Nephron (organoid): ENCODE results near the gene ULBP3.

Experiments used
- H3K27ac Mint-ChIP-seq, 3 experiments: 2 replicates each; pipeline ENCODE4 v1.8.0; 2020; ENCODE audit warnings: mixed read lengths in 3 of 3, mild to moderate bottlenecking in 2 of 3, moderate library complexity in 1 of 3
- H3K27me3 Mint-ChIP-seq: 2 replicates; pipeline ENCODE4 v1.8.0; 2021; ENCODE audit warnings: low read depth, mild to moderate bottlenecking, moderate library complexity, mixed read lengths
- H3K36me3 Mint-ChIP-seq: 2 replicates; pipeline ENCODE4 v1.8.0; 2020; ENCODE audit warnings: low read depth, mixed read lengths
- H3K4me1 Mint-ChIP-seq: 2 replicates; pipeline ENCODE4 v1.8.0; 2020; ENCODE audit warnings: mixed read lengths
- H3K4me3 Mint-ChIP-seq, 3 experiments: 2 replicates each; pipeline ENCODE4 v1.8.0; 2020; ENCODE audit warnings: mild to moderate bottlenecking in 3 of 3, mixed read lengths in 3 of 3, moderate library complexity in 2 of 3
- H3K9me3 Mint-ChIP-seq: 2 replicates; pipeline ENCODE4 v1.8.0; 2020; ENCODE audit warnings: mixed read lengths
- CTCF ChIP-seq, 3 experiments: fragments of 200-600 bp; sonication (generic); IDR thresholded peaks; one replicate each; pipeline ENCODE4 v1.5.0; 2021; ENCODE audit warnings: antibody characterized with exemption in 3 of 3; ENCODE audit not compliant: unreplicated experiment in 3 of 3

The ULBP3 gene

GRCh38 chr6:150029276-150029675 is 39.6 kb downstream of the ULBP3 start:
- Mint-ChIP-seq H3K36me3 (no peaks in the 10 kb centered on the region), H3K27ac (no peak overlapping the region), H3K27me3 (peaks cover 84% of the 10 kb centered on the region)

DNA sequence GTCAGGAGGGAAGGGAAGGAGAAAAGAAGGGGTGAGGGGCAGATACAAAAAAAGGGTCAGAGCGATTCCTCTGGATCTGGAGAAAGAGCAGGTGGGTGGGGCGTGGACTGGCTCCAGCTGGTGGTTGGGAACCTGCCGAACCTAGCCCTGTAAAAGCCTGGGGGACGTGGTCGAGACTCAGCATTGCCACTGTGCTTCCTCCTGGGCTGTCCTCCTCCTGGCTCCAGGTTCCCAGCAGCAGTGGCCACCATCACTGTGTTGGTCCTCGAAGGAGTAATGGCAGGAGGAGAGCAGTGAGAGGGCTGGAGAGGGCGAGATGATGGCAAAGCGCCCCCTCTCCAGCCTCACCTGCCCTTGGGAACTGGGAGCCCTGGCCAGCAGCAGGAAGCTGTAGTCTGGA is 40.1 kb downstream of the ULBP3 start:
- H3K9me3 Mint-ChIP-seq: peaks cover 5% of the 10 kb centered on the region
- TF ChIP-seq CTCF (IDR thresholded peaks at IDR 0.05; ENCODE audit: unreplicated experiment in 3 of 3): no peak
- H3K36me3 Mint-ChIP-seq: no peaks in the 10 kb centered on the region
- no peak overlapping the region for H3K4me3 Mint-ChIP-seq
- no peaks in the 10 kb centered on the region for H3K4me1 Mint-ChIP-seq
- no peak overlapping the region for H3K27ac Mint-ChIP-seq
- peaks cover 84% of the 10 kb centered on the region for H3K27me3 Mint-ChIP-seq

More at GRCh38 chr6:150029276-150029675, 39.6 kb downstream of the ULBP3 start:
- H3K9me3 Mint-ChIP-seq: peaks cover 5% of the 10 kb centered on the region
- no peak overlapping the region for H3K4me3 Mint-ChIP-seq
- TF ChIP-seq CTCF (IDR thresholded peaks at IDR 0.05; ENCODE audit: unreplicated experiment in 3 of 3): no peak
- H3K4me1 Mint-ChIP-seq: no peaks in the 10 kb centered on the region

- Mint-ChIP-seq H3K27me3 (peaks cover 84% of the 10 kb centered on the region), H3K9me3 (peaks cover under 1% of the 10 kb centered on the region)
Measured at GRCh38 chr6:150027806-150028565, 40.9 kb downstream of the ULBP3 start.

GRCh38 chr6:150026976-150027805 is 41.7 kb downstream of the ULBP3 start:
- Mint-ChIP-seq H3K9me3 (no peaks in the 10 kb centered on the region), H3K27ac (no peak overlapping the region), H3K27me3 (peaks cover 80% of the 10 kb centered on the region), H3K4me3 (no peak overlapping the region), H3K4me1 (no peaks in the 10 kb centered on the region), H3K36me3 (no peaks in the 10 kb centered on the region)
- no peak for TF ChIP-seq CTCF (IDR thresholded peaks at IDR 0.05; ENCODE audit: unreplicated experiment in 3 of 3)

More at GRCh38 chr6:150027806-150028565, 40.9 kb downstream of the ULBP3 start:
- no peak for TF ChIP-seq CTCF (IDR thresholded peaks at IDR 0.05; ENCODE audit: unreplicated experiment in 3 of 3)
- no peak overlapping the region for H3K27ac Mint-ChIP-seq
- H3K4me1 Mint-ChIP-seq: no peaks in the 10 kb centered on the region
- H3K36me3 Mint-ChIP-seq: no peaks in the 10 kb centered on the region
- H3K4me3 Mint-ChIP-seq: no peak overlapping the region

GRCh38 chr6:150025201-150025917 is 43.6 kb downstream of the ULBP3 start, which contains the start of gene RAET1L:
TSS of gene RAET1L (minus strand) at chr6:150025532. CDS start at chr6:150025471, 61 bp downstream.
- Mint-ChIP-seq H3K36me3 (no peaks in the 10 kb centered on the region), H3K4me1 (no peaks in the 10 kb centered on the region), H3K9me3 (no peaks in the 10 kb centered on the region), H3K27me3 (peaks cover 84% of the 10 kb centered on the region), H3K27ac (no peak within 1 kb of the TSS), H3K4me3 (no peak within 1 kb of the TSS)
- TF ChIP-seq CTCF (IDR thresholded peaks at IDR 0.05; ENCODE audit: unreplicated experiment in 3 of 3): no peak
